GM15510 (cell line): ENCODE results near the gene RAPGEF4.

Experiments used
- POLR2A ChIP-seq: IDR thresholded peaks from 3 replicates; pipeline ENCODE4 v1.6.1; 2011; ENCODE audit warnings: borderline replicate concordance; ENCODE audit not compliant: insufficient read length; ENCODE audit errors: extremely low read depth

RAPGEF4 gene

GRCh38 chr2:172914341-172915008, 178.8 kb downstream of the RAPGEF4 start:
- no peak for TF ChIP-seq POLR2A

GRCh38 chr2:172917716-172918115, 182.1 kb downstream of the RAPGEF4 start:
- TF ChIP-seq POLR2A: no peak

GRCh38 chr2:172919732-172920131, 184.1 kb downstream of the RAPGEF4 start:
- TF ChIP-seq POLR2A: no peak

GRCh38 chr2:172921532-172922236, 186.0 kb downstream of the RAPGEF4 start:
- no peak for TF ChIP-seq POLR2A

- TF ChIP-seq POLR2A: no peak
These were observed 186.7 kb downstream of the RAPGEF4 start for GRCh38 chr2:172922306-172922705.

- TF ChIP-seq POLR2A: no peak
These were observed 187.2 kb downstream of the RAPGEF4 start for GRCh38 chr2:172922815-172923214.

- TF ChIP-seq POLR2A: no peak
These were observed 188.5 kb downstream of the RAPGEF4 start for GRCh38 chr2:172924097-172924660.

- no peak for TF ChIP-seq POLR2A
These were observed 190.0 kb downstream of the RAPGEF4 start for GRCh38 chr2:172925600-172925999.

GRCh38 chr2:172926785-172927640, 191.4 kb downstream of the RAPGEF4 start:
- no peak for TF ChIP-seq POLR2A

GRCh38 chr2:172927641-172928357, 192.2 kb downstream of the RAPGEF4 start:
- no peak for TF ChIP-seq POLR2A

GRCh38 chr2:172928756-172929155, 193.1 kb downstream of the RAPGEF4 start:
- TF ChIP-seq POLR2A: no peak

GRCh38 chr2:172929644-172930043, 194.0 kb downstream of the RAPGEF4 start:
- no peak for TF ChIP-seq POLR2A

GRCh38 chr2:172930871-172931255, 195.2 kb downstream of the RAPGEF4 start:
- TF ChIP-seq POLR2A: no peak

GRCh38 chr2:172931256-172931894, 195.7 kb downstream of the RAPGEF4 start:
- no peak for TF ChIP-seq POLR2A
